ENCODE data around the gene STX1A.
A peak's percentile ranks its signal among the peaks of the same experiment; 100 is the strongest.
"Not testable (repeated sequence)": the region's sequence is repeated elsewhere in the genome, so short reads cannot be mapped to it uniquely, and the experiment has no call there.

STX1A gene

DNA sequence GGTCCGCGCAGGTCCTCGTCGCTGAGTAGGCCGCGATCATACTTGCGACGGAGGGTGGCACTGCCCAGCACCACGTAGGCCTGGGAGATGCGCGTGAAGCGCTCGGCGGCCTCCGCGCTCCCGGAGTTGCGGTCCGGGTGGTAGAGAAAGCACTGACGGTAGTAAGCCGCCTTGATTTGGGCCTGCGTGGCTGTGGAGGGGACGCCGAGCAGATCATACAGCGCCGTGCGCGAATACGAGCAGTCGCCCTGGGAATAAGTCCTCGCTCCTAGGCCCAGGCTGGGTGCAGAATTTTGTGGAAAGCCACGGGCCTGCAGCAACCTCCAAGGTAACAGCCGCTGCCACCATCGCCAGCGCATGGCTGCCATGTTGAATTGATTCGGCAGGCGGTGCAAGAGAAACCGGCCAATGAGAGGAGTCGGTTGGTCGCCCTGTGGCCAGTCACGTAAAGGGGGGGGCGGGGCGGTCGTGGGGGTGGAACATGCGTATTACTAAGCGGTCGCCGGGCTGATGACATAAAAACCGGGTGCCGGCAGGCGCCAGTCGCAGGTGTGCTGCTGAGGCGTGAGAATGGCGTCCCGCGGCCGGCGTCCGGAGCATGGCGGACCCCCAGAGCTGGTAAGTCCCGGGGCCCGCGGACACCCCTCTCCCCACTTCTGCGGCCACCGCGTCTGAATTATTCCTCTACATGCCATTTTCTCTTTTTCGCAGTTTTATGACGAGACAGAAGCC, 36.2 kb downstream of the STX1A start, which contains the start of the genes BUD23 and DNAJC30:
TSS of gene BUD23 (plus strand) at position 542 of the 732 bp plus-strand sequence. CDS start at position 571, 29 bp downstream.
TSS of gene DNAJC30 (minus strand) at position 398 of the 732 bp plus-strand sequence. CDS start at position 368, 30 bp downstream.
- peak; percentile 96 for DNase-seq (ENCODE audit: low spot score)

DNA sequence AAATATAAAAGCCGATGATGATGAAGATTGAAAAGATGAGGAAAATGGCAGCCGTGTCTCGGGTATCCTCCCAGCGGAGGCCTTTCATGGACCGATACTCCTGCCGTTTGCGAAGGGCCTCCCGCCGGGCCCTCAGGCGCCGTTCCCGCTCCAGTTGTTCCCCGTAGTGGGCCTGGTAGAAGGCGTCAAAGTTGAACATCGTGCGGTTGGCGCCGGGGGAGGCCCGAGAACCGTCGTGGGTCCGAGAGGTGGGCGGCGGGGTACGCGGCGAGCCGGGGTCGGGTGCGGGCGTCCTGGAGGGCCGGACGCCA, 36.8 kb downstream of the STX1A start:
- no peak for DNase-seq (ENCODE audit: low spot score)

DNA sequence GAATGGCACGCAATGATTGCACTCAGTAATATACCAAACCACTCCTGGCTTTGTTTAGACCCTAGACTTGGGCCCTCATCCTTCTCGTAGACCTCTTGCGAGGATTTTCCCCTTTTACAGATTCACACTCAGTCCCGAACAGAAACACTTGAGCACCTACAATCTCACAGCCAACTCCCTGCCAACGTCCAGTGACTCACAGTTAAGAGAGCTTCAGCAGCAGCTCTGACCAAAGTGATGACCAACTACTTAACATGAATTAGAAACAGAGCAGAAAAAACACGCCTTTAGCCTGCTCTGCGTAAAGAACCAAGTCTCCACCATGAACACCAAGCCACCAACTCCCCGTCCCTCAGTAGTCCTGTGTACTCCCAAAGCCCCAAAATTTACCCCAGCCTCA, 38.4 kb downstream of the STX1A start:
- DNase-seq (ENCODE audit: low spot score), result no peak

GRCh38 chr7:73680501-73680900, 39.0 kb downstream of the STX1A start:
- no peak for DNase-seq (ENCODE audit: low spot score)

DNA sequence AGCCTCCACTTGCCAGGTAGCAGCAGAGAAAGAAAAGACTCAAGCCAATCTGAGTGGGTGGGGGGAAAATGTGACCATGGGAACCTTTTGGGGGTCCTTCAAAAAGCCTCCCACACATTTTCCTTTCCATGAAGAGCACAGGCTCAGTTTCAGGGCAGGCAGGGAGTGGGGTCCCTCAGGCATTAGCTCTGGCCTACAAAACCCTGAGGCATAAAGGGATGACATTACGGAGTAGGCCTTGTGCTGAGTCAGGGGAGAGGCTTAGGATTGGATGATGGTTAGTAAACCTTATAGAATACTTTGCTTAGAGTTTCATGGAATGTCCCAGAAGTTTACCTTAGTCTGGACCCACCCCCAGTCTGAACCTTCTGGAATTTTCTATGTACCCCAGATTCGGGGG, 39.8 kb downstream of the STX1A start:
- no peak for DNase-seq (ENCODE audit: low spot score)

DNA sequence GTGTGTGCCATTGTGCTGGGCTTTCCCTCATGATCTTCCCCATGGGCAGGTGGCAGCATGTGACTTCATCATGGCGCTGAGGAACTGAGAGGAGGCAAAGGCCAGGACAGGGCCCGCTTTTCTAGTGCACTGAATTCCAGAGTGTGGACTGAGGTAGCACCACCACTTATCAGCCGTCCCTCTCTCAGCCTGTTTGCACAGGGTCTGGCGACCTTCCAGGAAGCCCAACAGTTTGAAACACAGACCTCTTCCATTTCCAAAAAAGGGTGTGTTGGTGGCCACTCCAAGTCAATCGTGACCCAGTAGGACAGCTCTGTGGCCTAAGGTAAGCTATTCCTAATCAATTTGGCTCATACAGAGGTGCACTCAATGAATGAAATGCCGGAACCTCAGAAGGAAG, 40.6 kb downstream of the STX1A start:
- DNase-seq (ENCODE audit: low spot score), result no peak

DNA sequence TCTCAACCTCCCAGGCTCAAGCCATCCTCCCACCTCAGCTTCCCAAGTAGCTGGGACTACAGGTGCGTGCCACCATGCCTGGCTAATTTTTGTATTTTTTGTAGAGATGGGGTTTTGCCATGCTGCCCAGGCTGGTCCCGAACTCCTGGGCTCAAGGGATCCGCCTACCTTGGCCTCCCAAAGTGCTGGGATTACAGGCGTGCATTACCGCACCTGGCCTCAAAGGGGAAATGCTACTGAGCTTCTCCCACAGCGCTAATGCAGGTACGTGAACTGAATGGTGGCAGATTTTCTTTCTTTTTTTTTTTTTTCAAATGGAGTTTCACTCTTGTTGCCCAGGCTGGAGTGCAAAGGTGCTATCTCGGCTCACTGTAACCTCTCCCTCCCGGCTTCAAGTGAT, 43.4 kb downstream of the STX1A start:
- not testable (repeated sequence) for DNase-seq (ENCODE audit: low spot score)

GRCh38 chr7:73674468-73675124, 44.9 kb downstream of the STX1A start:
- DNase-seq (ENCODE audit: low spot score), result no peak

DNA sequence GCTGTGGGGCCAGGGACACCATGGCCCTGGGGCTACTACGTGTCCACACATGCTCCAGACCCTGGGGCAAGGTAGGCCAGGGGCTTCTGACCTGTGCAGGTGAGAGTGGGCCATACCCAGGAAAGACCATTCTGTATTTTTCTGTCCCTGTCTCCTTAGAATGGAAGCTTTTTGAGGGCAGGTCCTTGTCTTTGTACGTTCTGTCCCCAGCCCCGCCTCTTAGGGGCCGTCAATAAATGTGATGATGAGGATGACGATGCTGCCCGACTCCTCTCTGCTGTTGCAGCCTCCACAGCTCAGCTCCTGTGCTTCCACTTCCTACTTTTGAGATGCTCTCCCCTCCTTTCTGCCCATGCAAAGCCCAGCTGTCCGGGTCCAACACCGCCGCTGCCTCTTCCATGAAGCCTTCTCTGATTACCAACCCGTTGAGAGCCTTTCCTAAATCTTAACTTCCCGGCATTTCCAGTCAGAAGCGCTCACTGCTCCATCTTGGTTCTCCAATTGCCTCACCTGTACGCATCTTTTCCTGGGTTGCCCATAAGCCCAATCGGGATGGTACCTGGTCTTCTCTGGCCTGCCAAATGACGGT, 47.5 kb downstream of the STX1A start:
- no peak for DNase-seq (ENCODE audit: low spot score)

DNA sequence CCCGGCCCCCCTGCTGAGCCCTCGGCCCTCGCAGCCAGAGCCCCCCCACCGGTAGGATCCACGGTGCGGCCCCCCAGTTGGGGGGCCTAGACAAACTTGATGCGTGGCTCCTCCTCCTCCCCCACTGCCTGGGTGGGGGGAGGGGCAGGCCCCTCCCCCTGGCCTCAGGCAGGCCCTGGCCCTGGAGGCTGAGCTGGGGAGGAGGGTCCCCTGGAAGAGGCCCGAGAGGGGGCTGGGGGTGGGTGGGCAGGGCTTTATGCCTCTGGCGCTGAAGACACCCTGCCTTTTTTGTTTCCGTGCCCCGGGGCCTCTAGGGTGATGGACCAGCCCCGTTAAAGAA, 48.2 kb downstream of the STX1A start:
- DNase-seq (ENCODE audit: low spot score), result no peak

DNA sequence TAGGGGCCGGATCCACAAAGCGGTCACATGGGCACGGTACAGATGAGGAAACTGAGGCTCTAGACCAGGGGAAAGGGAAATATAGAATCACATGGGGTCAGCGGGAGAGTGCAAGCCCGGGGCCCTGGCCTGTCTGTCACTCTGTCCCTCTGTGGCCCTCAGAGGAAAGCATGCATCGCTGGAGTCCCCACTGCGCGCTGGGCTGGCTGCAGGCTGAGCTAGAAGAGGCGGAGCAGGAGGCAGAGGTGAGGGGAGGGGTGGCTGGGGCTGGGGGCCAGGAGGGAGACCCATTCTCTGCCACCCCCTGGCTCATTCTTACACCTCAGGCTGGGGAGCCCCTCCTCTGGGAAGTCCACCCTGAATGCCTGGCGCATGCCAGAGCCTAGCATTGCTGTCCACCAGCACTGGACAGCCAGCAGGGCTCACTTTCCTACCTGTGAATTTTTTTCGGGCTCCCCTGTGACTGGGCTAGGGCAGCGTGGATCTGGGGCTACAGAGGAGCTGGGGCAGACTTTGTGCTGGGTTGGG, 49.5 kb downstream of the STX1A start:
- DNase-seq (ENCODE audit: low spot score), result no peak

GRCh38 chr7:73669288-73669701, 50.2 kb downstream of the STX1A start:
- DNase-seq (ENCODE audit: low spot score), result no peak

DNA sequence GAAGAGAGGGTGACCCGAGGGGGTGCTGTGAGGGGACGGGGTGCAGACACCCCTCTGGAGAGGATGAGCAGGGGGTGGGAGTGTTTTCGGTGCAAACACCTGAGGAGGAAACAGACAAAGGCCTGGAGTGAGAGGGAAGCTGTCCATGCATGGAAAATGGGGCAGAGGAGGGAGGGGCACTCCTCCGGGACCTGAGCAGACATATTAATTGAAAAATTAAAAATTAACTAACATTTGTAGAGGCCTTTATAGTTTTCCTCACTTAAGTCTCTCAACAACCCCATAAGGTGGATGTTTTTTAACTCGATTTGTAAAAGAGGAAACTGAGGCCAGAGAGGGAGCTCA, 50.6 kb downstream of the STX1A start:
- DNase-seq (ENCODE audit: low spot score), result no peak

DNA sequence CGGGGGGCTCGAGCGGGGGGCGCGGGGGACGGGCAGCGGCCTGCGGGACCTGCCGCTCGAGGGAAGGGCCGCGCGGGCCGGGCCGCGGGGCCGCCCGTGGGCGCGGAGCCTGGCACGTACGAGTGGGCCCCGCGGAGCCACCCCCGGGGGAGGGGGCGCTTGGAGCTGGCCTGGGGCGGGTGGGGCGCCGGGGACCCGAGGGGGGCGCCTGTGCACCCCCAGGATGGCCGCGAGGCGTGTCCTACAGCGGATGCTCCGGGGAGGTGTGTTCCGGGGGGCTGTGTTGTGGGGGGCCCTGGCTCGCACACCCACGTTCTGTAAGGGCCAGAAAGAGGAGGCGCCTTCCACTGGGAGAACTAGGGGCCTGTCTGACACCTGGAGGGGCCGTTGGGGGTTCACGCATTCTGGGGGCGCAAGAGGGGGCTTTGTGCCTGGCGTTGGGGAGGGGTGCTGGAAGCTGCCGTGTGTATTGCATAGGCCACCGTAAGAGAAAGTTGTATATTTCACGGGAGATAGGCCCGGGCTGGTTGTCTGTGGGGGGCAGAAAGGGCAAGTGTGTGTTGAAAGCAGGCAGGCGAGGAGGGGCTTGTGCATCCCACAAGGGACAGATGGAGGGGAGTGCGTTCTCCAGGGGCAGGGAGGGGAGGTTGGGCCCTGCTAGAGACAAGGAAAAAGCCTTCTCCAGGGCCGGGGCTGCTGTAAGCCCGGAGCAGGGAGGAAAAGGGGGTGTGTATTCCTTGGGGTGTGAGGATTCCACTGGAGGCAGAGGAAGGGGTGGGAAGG, 51.2 kb downstream of the STX1A start:
- DNase-seq (ENCODE audit: low spot score), result no peak

GRCh38 chr7:73667344-73668102, 51.9 kb downstream of the STX1A start, which contains the start of gene VPS37D:
TSS of gene VPS37D (plus strand) at chr7:73667831. CDS start at chr7:73667959, 128 bp downstream.
- DNase-seq (ENCODE audit: low spot score), result peak; percentile 87

DNA sequence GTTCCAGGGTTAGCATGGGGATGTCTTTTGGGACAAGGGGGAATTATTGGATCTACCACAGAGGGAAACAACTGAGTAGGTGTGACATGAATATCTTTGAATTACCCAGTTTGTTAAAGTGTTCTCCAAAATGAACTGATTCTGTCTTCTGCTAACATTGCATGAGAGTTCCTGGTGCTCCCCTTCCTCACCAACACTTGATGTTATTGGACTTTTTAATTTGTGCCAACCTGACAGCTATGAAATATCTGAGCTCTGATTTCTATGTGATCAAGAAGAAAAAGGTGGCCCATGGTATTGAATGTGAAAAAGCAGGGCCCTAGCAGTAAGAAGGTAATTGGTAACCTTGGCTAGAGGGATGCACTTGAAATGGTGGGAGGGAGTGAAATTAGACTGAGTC, 56.4 kb downstream of the STX1A start:
- DNase-seq (ENCODE audit: low spot score), result no peak

GRCh38 chr7:73660594-73660993, 58.9 kb downstream of the STX1A start:
- DNase-seq (ENCODE audit: low spot score), result not testable (repeated sequence)

- DNase-seq (ENCODE audit: low spot score), result no peak
These were observed 59.5 kb downstream of the STX1A start for GRCh38 chr7:73659983-73660382.

DNA sequence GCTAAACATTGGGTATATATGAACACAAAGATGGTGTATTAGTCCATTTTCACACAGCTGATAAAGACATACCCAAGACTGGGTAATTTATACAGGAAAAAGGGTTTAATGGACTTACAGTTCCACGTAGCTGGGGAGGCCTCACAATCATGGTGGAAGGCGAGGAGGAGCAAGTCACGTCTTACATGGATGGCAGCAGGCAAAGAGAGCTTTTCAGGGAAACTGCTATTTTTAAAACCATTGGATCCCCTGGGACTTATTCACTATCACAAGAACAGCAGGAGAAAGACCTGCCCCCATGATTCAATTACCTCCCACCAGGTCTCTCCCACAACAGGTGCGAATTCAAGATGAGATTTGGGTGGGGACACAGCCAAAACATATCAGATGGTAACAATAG, 64.2 kb downstream of the STX1A start:
- DNase-seq (ENCODE audit: low spot score), result not testable (repeated sequence)

DNA sequence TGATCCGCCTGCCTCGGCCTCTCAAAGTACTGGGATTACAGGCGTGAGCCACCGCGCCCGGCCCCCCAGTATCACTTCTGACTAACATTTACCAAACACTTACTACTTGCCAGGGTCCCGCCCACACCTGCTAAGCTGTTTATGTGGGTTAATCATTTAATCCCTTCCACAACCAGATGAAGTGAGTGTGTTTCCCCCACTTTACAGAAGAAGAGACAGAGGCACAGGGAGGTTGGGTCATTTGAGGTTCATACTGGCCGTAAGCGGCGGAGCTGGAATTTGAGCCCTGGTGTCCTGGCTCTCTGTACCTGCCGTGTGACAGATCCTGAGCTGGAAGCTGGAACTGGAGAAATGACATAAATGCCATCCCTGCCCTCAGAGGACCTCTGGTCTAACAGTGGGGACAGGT, 66.9 kb downstream of the STX1A start:
- no peak for DNase-seq (ENCODE audit: low spot score)

GRCh38 chr7:73650524-73650923, 68.9 kb downstream of the STX1A start:
- DNase-seq (ENCODE audit: low spot score), result no peak

- DNase-seq (ENCODE audit: low spot score), result no peak
These were observed 69.9 kb downstream of the STX1A start for GRCh38 chr7:73649576-73649975.
